ENCODE data around the gene DIPK1B.

The DIPK1B gene

DNA sequence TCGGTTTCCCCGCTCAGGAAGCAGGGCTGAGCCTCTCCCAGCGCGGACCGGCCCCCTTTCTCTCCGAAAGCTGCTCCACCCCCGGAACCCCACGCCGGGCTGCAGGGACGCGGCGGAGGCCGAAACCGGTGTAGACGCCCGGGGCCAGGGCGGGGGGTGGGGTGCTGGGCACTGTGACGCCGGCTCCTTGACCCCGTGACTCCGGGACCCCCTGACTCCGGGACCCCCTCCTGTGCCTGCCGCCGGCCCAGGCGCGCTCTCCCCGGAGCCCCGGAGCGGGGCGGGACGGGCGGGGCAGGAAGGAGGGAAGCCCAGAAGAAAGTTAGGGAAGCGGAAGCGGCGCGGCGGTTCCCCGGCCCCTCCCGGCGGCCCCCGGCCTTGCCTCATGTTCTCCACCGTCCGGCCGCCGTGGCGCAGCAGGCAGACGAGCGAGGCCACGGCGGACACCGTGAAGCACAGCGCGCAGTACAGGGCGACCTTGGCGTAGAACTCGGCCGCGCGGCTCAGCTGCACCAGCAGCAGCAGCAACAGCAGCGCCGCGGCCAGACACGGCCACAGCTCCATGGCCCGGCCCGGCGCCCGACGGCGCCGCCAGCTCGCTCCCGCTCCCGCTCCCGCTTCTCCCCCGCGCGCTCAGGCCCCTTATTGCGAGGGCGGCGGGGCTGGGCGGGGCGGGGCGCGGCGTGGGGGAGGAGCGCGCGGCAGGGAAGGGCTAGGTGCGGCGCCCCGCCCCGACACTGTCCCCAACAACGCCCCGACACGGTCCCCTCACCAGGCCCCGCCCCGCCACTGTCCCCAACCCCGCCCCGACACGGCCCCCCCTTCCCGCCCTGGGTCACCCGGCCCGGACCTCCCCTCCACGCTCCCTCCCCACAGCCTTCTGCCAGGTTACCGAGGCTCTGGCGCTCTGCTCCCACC is 25.3 kb upstream of the DIPK1B start, which contains the start of gene AGPAT2:
Gene AGPAT2 (minus strand): TSS at position 664 of the 918 bp plus-strand sequence. CDS start 100 bp downstream, at position 564.
- no peak for DNase-seq

DNA sequence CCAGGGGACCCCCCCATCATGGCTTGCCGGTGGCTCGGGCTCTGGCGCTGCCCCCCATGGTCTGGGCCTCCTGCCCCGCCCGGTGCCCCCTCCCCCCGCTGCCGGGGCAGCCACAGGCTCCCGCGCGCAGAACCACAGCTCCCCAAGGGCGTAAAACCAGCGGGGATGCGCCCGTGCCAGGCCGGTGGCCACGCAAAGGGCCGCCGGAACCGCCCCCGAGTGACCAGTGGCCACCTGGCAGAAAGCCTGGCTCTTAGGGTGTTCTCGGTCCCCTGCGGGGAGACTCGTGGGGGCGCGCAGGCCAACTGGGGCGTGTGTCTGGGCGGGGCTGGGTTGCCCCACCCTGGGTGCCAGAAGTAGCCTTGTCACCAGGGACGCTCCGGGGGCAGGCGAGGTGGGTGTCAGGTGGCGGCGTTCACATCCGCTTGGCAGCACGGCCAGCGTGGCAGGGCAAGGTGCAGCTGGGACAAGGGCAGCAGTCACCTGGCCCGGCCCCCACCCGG is 24.6 kb upstream of the DIPK1B start:
- DNase-seq = no peak

DNA sequence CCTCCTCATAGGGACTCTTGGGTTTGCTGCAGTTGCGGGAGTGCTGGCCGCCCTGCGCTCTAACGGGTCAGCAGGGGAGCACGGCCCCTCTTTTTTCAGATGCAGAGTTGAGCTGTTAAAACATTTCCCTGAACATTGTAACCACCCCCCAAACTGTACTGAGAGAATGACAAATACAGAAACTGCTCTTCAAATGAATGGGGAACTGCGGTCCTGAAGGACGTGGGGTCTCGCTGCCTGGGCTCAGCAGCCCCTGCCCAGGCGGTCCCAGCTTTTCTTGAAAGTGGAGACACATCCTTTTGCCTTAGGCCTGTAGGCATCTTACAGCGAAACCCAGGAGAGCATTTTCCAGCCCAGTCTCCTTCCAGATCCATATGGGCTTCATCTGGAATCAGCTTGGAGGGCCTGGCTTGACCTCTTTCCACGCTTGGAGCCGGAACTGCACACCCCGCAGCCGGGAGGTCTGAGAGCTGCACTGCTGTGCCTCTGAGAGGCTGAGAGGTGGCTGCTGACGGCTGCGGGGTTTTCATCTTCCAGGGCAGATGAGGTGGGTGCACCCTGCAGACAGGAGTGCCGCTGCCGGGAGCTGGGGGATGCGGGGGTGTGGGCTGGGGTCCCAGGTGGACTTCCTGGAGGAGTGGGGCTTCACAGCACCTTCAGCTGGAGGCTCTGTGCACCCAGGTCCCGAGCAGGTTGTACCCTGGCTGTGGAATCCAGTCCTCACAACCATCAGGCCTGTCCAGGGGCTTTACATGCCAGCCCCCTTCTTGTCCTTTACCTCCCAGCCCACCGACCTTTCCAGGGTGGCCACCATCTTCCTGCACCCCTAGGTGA is 23.9 kb upstream of the DIPK1B start:
- DNase-seq = no peak

DNA sequence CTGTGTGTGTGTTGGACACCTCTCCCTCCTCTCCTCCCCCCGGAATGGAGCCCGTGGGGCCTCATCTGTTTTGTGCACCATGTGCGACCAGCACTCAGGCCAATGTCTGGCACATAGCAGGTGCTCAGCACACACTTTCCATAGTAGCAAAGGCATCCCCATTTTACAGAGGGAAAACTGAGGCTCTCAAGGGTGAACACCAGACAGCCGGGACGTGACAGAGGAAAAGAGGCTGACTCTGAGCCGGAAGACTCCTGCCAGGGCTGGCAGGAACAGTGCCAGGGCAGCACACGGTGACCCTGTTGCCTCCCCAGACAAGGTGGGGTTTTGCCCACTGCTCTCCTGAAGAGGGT is 23.3 kb upstream of the DIPK1B start:
- DNase-seq = no peak

DNA sequence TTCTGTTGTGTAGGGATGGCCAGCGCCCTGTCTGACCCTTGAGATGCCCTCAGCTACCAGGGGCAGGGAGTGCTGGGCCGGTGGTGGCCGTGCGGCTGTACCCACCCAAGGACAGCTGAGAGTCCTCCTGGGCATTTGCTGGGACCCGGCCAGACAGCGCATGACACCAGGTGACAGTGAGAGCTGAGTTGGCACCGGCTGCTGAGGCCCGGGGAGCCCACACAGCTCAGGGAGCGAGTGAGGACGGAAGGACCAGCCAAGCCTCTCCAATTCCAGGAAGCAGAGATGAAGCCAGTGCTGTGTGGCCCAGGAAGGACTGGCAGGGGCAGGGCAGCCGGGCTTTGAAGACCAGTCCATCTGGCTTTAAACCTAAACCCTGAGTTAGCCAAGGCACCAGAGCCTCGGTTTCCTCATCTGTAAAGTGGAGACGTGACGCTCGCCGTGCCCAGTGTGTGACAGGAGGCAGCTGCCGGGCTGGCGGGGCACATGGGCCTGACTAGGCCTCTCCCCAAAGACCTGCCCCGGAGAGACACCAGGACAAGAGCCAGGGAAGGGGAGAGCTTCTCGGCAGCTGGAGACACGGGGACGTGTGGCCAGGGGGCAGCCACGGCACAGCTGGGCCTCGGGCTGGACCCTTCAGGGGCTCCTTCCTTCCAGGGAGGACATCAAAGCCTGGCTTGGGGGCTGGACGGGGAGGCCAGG is 22.1 kb upstream of the DIPK1B start:
- DNase-seq = no peak

DNA sequence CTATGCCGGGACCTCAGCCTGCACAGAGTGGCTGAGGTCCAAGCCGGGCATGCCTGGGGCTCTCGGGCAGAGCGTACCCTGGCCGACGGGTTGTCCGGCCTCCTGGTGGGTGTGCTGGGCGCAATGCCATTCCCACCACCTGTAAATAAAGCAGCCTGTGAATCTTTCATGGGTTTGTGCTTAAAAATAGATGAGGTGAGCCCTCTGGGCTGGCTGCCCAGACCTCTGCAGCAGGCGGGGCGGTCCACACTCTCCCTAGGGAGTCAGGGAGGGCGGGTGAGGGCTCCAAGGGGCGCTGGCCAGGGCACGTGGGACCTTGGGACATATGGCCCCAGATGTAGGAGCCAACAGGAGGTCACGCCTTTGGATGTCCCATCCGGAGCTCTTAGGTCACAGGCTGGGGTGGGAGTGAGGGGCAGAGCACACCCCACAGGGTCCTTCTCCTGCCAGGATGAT is 21.5 kb upstream of the DIPK1B start:
- DNase-seq = no peak

DNA sequence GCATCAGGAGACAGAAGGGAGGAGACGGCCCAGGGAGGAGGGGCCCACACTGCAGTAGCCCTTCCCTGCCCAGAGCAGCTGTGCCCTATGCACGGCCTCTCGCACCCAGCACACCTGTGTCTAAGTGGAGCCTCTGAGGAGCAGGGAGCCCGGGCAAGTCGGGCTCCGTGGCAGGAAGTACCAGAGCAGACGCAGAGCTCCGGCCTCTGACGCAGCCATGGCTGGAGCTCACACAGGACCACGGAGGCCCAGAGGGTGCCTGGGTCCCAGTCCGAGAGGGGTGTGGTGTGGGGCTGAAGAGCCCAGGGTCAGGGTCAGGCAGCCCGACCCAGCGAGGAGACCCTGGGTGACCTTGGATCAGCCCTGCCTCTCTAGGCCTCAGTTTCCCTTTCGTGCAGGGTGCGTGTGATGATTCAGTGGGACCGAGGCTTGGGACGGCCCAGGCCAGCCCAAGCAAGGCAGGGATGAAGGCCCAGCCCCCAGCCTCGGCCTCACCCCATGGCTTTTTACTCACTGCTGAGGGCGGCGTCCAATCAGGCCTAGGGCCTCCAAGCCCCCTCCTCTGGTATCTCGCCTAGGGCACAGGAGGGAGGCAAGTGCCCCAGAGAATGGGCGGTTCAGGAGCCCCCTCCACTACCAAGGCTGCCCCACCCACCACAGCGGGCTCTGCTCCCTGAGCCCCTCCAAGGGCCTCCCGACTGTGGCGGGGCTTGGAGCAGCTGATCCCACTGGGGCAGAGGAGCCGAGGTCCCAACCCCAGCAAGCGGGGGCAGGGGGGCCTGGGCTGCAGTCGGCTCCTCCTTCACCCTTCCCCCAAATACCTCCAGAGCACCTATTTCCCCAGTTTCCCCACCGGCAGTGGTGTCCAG is 20.8 kb upstream of the DIPK1B start:
- DNase-seq = no peak

DNA sequence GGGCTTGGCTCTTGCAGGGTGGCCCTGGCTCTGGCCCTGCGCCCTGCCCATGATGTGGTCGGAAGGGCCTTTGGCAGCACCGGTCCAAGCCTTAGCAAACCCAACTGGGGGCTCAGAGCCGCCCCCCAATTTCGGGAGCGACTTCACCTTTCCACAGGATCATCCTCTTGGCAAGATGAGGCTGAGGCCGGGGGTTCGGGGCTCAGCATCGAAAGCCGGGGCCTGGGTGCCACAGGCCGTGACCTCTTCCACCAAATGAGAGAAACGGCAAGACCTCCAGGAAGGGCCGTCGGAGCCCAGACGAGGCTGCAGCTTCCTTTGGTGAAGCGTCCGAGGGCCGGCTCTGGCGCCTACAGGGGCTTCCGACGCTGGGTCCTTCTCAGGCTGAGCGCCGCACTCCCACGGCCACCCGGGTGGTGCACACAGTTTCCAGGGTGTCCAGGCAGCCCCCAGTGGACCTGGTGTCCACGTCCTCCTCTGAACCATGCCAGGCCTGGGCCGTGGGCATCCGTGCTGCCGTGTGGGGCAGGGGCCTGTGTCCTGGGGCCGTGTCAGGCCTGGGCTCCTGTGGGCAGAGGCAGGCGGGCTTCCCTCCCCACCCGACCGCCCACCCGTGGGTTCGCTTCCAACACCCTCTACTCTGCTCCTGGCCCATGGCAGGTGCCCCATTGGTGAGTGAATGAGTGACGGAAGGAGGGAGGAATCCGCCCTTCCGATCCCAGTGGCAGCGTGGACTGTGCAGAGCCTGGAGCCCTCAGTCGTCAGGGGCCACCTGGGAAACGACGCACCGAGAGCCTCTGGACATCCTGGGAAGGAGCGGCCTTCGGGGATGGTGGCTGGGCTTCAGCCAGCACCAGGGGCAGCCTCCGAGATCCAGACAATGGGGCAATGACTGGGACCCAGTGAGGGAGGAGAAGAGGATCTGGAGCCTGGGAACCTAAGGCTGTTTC is 19.9 kb upstream of the DIPK1B start:
- DNase-seq = no peak

DNA sequence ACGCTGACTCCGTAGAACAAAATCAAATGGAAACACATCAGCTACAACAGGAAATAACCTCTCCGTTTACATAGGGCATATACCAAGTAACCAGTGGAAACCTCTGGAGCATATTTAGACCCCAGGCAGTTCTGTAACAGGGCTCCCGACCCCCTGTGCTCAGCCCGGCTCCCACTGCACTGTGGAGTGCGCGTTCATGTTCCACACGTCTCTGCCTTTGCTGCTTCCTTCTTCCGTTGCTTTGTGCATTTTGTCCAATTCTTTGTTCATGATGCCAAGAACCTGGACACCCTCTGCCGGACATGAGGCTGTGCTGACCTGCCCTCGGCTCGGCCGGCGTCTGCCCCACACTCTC is 19.3 kb upstream of the DIPK1B start:
- DNase-seq = no peak

DNA sequence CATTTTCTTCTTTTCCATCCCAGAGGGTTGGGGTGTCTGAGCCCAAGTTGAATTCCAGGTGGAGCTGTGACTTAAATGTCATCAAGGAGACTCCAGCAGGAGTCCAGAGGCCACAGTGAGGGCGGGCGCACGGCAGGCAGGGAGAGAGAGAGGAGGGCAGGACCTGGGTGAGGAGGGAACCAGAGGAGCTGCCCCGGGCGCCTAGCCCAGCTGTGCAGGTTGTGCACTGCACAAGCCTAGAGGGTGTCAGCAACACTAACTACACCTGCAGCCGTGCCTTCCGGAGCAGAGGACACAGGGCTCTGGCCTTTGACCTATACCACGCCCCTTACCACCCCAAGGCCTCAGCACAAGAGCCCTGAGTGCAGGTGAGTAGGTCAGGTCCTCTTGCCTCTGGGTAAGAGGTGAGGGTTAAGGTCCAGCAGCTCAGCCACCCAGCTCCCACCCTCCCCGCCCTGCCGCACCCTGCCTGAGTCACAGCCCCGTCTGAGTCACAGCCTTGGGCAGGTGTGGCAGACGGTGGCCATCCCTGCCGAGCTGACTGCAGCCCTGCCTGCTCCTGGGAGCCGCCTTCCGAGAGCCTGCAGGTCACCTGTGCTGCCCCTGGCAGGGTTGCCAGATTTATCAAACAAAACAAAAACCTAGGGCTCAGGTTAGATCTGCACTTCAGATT is 18.7 kb upstream of the DIPK1B start:
- DNase-seq = no peak

DNA sequence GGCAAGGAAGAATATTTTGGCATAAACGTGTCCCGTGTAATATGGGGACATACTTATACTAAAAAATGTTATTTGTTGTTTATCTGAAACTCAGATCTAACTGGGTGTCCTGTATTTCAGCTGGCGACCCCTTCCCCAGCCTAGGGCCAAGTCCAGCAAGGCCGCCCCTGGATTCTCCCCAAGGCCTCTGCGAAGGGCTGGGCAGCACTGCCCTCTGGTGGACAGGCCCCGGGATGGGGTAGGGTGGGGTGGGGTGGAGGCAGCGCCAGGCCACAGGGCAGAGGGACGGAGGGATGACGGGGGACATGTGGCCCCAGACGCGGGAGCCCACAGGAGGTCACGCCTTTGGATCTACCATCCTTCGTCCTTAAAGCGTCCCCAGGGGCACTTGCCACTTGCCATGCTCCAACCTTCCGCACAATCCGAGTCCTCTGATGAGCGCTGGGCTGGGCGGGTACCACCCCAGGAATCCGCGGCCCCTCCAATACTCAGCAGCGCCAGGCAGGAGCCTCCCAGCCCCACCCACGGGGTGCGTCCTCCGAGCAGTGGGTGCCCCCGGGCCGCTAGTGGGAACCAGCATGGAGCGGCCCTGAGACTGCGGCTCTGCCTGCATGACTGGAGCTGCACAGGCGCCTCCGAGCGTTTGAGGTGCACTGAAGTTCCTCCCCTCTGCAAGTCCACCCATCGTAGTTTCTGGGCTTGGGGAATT is 18.1 kb upstream of the DIPK1B start:
- DNase-seq = no peak

DNA sequence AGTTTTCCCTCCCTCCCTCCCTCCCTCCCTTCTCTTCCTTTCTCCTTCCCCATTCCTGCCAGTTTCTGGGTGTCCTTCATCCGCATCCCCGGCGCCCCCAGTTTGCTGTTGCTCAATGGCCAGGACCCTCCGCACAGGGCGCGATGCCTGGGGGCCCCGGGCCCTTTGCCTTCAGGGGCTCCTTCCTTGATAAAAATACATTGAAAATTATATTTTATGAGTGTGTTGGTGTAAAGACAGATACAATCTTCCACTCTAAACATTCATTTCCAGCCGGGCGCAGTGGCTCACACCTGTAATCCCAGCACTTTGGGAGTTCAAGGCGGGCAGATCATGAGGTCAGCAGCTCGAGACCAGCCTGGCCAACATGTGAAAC is 17.5 kb upstream of the DIPK1B start:
- DNase-seq = no peak

DNA sequence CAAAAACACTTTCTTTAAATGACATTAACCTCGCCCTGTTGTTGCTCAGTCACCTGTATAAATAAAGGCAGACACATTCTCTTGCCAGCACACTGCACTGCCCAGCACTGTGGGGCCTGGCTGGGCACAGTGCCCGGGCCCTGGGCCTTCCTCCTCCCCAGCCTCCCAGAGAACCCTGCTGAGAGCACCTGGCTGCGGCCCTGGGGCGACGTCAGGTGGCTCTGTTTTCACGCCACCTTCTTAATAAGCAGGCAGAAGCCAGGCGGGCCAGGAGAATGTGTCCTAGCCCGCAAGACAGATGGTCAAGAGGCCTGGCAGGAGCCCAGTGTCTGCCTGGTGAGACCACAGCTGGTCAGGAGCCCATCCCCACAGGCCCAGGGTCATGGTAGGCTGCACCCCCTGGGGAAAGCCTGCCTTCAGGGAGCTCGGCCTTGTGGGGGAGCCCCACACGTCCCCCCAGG is 16.9 kb upstream of the DIPK1B start:
- no peak for DNase-seq

DNA sequence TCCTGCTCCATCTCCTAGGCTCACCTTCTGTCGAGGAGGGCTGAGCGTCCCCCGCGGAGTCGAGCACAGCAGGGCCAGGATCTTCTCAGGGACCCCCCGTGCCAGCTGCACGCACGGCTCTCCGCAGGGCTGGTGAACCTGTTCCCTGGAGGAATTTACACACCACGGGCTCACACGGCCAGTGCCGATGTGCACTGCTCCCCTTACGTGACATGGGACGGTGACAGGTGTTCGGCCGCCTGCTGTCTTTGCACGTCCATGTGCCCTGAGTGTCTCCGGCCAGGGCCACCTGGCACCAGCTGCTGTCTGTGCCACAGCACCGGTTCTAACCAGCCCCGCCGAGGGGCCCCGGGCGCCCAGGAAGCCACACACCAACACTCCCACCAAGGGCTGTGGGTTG is 16.4 kb upstream of the DIPK1B start:
- DNase-seq = no peak

DNA sequence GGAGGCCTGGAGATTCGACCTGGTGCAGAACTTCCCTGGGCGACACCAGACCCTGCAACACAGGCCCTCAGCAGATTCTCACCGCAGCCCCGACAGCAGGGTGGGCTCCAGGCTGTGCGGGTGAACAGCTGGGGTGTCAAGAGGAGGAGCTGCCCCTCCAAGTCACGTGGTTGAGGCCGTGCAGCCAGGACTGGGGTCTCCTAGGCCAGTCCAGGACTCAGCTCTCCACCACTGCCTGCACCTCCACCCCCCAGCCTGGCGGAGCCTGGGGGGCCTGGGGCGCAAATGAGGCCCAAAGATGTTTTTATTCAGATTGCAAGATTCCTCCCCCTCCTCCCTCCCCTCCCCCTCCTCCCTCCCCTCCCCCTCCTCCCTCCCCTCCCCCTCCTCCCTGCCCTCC is 15.9 kb upstream of the DIPK1B start:
- DNase-seq = no peak

DNA sequence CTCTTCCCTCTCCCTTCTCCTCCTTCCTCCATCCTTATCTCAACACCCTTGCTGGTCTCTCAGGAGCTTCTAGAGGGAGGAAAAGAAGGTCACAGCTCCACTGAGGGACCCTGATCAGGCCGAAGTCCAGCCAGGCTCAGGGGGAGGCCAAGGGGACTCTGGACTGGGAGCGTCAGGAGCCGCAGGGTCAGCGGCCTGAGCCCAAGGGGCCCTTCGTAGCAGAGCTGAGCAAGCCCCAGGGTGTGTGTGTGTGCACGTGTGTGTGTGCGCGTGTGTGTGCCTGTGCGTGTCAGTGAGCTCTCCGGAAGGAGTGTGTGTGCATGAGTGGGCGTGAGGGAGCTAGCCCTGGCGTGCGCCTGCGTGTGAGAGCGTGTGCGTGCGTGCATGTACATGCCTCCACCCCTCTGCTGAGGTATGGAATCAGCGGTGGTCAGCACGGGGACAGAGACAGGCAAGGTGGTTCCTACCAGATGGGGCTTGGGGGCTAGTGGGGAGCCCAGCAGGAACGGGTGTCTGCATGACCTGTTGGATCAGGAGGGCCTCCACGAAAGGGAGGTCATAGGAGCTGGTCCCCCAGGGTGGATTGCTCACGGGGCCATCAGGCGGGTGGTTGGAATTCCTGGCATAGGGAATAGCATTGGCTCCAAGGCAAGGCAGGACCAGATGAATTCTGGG is 15.1 kb upstream of the DIPK1B start:
- DNase-seq = no peak

DNA sequence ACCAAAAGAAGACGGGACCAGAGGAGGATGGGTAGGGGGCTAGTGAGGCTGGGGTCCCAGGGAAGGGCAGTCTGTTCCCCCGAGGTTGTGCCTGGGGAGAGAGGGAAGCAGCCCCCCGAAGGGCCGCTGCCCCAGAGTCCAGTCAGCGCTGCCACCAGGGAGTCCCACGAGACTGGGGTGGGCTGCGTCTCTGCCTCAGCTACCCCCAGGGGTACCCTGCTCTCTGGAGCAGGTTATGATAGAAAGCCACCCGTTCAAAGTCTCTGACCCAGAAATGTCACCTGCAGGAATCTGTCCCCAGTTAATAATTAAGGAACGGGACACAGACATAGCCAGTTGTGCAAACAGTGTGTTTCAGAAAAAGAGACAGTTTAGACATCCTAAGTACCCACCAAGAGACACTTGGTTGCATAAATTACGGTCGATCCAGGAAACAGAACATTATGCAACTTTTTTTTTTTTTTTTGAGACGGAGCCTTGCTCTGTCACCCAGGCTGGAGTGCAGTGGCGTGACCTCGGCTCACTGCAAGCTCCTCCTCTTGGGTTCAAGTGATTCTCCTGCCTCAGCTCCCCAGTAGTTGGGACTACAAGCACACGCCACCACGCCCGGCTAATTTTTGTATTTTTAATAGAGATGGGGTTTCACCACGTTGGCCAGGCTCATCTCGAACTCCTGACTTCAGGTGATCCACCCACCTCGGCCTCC is 14.4 kb upstream of the DIPK1B start:
- no peak for DNase-seq

DNA sequence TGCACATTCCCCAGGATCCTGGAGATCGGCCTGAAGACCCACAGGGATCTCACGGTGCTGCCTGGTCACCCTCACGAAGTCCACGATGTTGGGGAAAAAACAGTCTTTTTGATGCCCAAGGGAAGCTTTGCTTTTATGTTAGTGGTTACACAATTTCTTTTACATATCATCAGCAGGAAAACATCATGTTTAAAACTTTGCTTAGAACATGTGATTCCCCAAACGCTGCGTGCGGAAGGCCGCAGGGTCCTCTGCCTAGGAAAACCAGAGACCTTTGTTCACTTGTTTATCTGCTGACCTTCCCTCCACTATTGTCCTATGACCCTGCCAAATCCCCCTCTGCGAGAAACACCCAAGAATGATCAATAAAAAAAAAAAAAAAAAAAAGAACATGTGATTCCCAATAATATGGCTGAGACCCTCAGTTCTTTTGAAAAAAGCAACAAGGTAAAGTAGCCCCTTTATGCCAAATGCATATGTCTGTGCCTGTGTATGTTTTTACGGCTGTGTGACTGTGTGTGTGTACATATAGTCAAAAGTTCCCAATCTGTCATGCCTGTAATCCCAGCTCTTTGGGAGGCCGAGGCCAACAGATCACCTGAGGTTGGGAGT is 13.6 kb upstream of the DIPK1B start:
- DNase-seq = no peak

Data from NCI-H187 (cell line).